OCI-LY1 (cell line): ENCODE data around the gene SLC38A8.

Experiments used
- H2AFZ ChIP-seq: fragments of 200-600 bp; sonication (generic), shearing (Covaris generic); 2 replicates; pipeline ENCODE4 v1.6.0; 2014; ENCODE audit warnings: antibody characterized with exemption, mild to moderate bottlenecking, low read length
- H3F3A ChIP-seq: fragments of 200-600 bp; sonication (generic), shearing (Covaris generic); 2 replicates; pipeline ENCODE4 v1.6.0; 2014; ENCODE audit warnings: mild to moderate bottlenecking, antibody characterized with exemption, low read length, moderate library complexity; ENCODE audit not compliant: insufficient read depth
- H3K27ac ChIP-seq: fragments of 200-600 bp; sonication (generic); 2 replicates; pipeline ENCODE4 v1.5.1; 2014; ENCODE audit warnings: low read length, mixed run types, mild to moderate bottlenecking, low read depth; ENCODE audit not compliant: poor library complexity, severe bottlenecking
- H3K27me3 ChIP-seq: fragments of 200-600 bp; sonication (generic); 2 replicates; pipeline ENCODE4 v1.6.0; 2014; ENCODE audit warnings: antibody characterized with exemption, mild to moderate bottlenecking, low read length, moderate library complexity; ENCODE audit not compliant: insufficient read depth
- H3K36me3 ChIP-seq: fragments of 200-600 bp; sonication (generic); 2 replicates; pipeline ENCODE4 v1.6.1; 2014; ENCODE audit warnings: mild to moderate bottlenecking, antibody characterized with exemption, low read length, moderate library complexity, mixed read lengths; ENCODE audit not compliant: insufficient read depth
- H3K4me1 ChIP-seq: fragments of 200-600 bp; sonication (generic); 2 replicates; pipeline ENCODE4 v1.5.1; 2014; ENCODE audit warnings: mild to moderate bottlenecking, low read length, moderate library complexity; ENCODE audit not compliant: insufficient read depth, severe bottlenecking
- H3K4me2 ChIP-seq: fragments of 200-600 bp; sonication (generic), shearing (Covaris generic); 2 replicates; pipeline ENCODE4 v1.6.1; 2014; ENCODE audit warnings: low read length
- H3K4me3 ChIP-seq: fragments of 200-600 bp; sonication (generic); 2 replicates; pipeline ENCODE4 v1.5.1; 2014; ENCODE audit warnings: low read length, low read depth, mild to moderate bottlenecking, mixed read lengths; ENCODE audit not compliant: poor library complexity, severe bottlenecking
- H3K79me2 ChIP-seq: fragments of 200-600 bp; shearing (Covaris generic); 2 replicates; pipeline ENCODE4 v1.6.1; 2016; ENCODE audit warnings: mixed run types, low read length, mixed read lengths; ENCODE audit not compliant: insufficient read depth
- H3K9ac ChIP-seq: fragments of 200-600 bp; sonication (generic), shearing (Covaris generic); 2 replicates; pipeline ENCODE4 v1.6.1; 2014; ENCODE audit warnings: mild to moderate bottlenecking, low read length, mixed read lengths
- H3K9me2 ChIP-seq: fragments of 200-600 bp; sonication (generic), shearing (Covaris generic); 2 replicates; pipeline ENCODE4 v1.6.1; 2014; ENCODE audit warnings: low read depth, mild to moderate bottlenecking, low read length, mixed read lengths
- H3K9me3 ChIP-seq: fragments of 200-600 bp; shearing (Covaris generic); 2 replicates; pipeline ENCODE4 v1.6.1; 2014; ENCODE audit warnings: low read length, mixed read lengths
- H4K20me1 ChIP-seq: fragments of 200-600 bp; sonication (generic), shearing (Covaris generic); 2 replicates; pipeline ENCODE4 v1.6.0; 2016; ENCODE audit warnings: mild to moderate bottlenecking, low read length; ENCODE audit not compliant: insufficient read depth
- CTCF ChIP-seq: fragments of 200-600 bp; sonication (generic), shearing (Covaris generic); IDR thresholded peaks from 2 replicates; pipeline ENCODE4 v1.5.1; 2017; ENCODE audit warnings: mild to moderate bottlenecking, antibody characterized with exemption, low read length, moderate library complexity, mixed read lengths
- EZH2 ChIP-seq: fragments of 200-600 bp; sonication (generic), shearing (Covaris generic); IDR thresholded peaks from 2 replicates; pipeline ENCODE4 v1.8.0; 2017; ENCODE audit warnings: borderline replicate concordance, mixed run types, mild to moderate bottlenecking, antibody characterized with exemption, low read length, moderate library complexity, mixed read lengths

SLC38A8 gene

GRCh38 chr16:83967091-83967490 lies 75.5 kb downstream of the SLC38A8 start:
- H3K4me1 ChIP-seq = no peaks in the 10 kb centered on the region
- TF ChIP-seq EZH2 (no peak), CTCF (no peak)

DNA sequence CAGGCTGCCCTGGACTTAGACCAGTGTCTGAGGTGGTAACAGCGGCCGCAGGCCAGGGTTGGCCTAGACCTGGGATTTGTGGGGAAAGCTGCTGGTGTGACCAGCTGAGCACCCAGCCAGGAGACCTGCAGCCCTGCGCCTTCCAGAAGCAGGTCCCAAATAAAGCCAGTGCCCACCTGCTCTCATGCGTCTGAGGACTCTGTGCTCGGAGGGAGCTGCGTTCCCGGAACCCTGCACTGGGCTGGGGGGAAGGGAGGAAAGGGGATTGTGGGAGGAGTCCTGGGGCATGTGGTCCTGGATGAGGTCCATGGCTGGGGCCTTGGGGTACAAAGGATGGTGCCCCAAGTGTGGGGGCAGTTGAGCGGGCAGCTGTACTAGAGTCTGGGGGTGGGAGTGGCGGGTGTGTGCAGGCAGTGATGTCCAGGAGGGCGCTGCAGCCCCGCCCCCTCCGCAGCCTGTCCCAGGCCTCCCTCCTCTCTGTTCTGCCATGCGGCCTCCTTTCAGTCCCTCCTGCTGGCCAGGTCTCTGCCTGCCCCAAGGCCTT lies 76.4 kb downstream of the SLC38A8 start:
- Histone ChIP-seq H3K9me3 (no peaks in the 10 kb centered on the region), H3K27ac (no peak overlapping the region), H3K4me3 (no peak overlapping the region), H3K4me2 (no peak overlapping the region), H2AFZ (no peak overlapping the region), H3K79me2 (no peaks in the 10 kb centered on the region), H3K9me2 (no peaks in the 10 kb centered on the region), H3K27me3 (peaks cover 8% of the 10 kb centered on the region; the same call in 1 of the 2 replicates), H3F3A (no peaks in the 10 kb centered on the region), H3K4me1 (no peaks in the 10 kb centered on the region), H3K9ac (no peak overlapping the region), H4K20me1 (no peaks in the 10 kb centered on the region), H3K36me3 (no peaks in the 10 kb centered on the region)
- no peak for TF ChIP-seq EZH2
- no peak for TF ChIP-seq CTCF

More at GRCh38 chr16:83967091-83967490, 75.5 kb downstream of the SLC38A8 start:
- Histone ChIP-seq H3K9ac (no peak overlapping the region), H4K20me1 (no peaks in the 10 kb centered on the region), H3K9me3 (no peaks in the 10 kb centered on the region), H3K4me3 (no peak overlapping the region), H3K9me2 (no peaks in the 10 kb centered on the region), H3K27ac (no peak overlapping the region), H2AFZ (no peak overlapping the region), H3F3A (no peaks in the 10 kb centered on the region), H3K79me2 (no peaks in the 10 kb centered on the region), H3K27me3 (peaks cover 8% of the 10 kb centered on the region; the same call in 1 of the 2 replicates), H3K4me2 (no peak overlapping the region), H3K36me3 (no peaks in the 10 kb centered on the region)

GRCh38 chr16:83965444-83966152 lies 77.0 kb downstream of the SLC38A8 start:
- no peak overlapping the region for H3K9ac ChIP-seq
- no peaks in the 10 kb centered on the region for H4K20me1 ChIP-seq
- no peak overlapping the region for H2AFZ ChIP-seq
- H3K4me2 ChIP-seq = no peak overlapping the region
- H3K36me3 ChIP-seq = no peaks in the 10 kb centered on the region
- H3F3A ChIP-seq = no peaks in the 10 kb centered on the region
- no peak for TF ChIP-seq CTCF
- no peak for TF ChIP-seq EZH2
- H3K9me3 ChIP-seq = no peaks in the 10 kb centered on the region
- H3K4me3 ChIP-seq = no peak overlapping the region
- no peaks in the 10 kb centered on the region for H3K79me2 ChIP-seq
- no peaks in the 10 kb centered on the region for H3K4me1 ChIP-seq
- H3K27ac ChIP-seq = no peak overlapping the region
- peaks cover 8% of the 10 kb centered on the region; the same call in 1 of the 2 replicates for H3K27me3 ChIP-seq
- no peaks in the 10 kb centered on the region for H3K9me2 ChIP-seq
